Endothelial cell (in vitro differentiated cells): Measurements from ENCODE around the gene PDGFRB. TPM values are rescaled to one million over a fixed set of nuclear protein-coding genes. Genes with fewer than 3 reads are reported as not detected.

ENCODE experiments used
- DNase-seq: peaks from one replicate; pipeline ENCODE4 v3.0.0; 2021; ENCODE audit warnings: low spot score
- H3K27ac Mint-ChIP-seq: one replicate; pipeline ENCODE4 v1.8.0; 2021; ENCODE audit warnings: mixed read lengths, inconsistent platforms; ENCODE audit not compliant: unreplicated experiment
- H3K27me3 Mint-ChIP-seq: one replicate; pipeline ENCODE4 v1.8.0; 2021; ENCODE audit warnings: mild to moderate bottlenecking, moderate library complexity, mixed read lengths, inconsistent platforms; ENCODE audit not compliant: unreplicated experiment
- H3K36me3 Mint-ChIP-seq: one replicate; pipeline ENCODE4 v1.8.0; 2021; ENCODE audit warnings: mild to moderate bottlenecking, low read depth, mixed read lengths, inconsistent platforms; ENCODE audit not compliant: unreplicated experiment
- H3K4me1 Mint-ChIP-seq: one replicate; pipeline ENCODE4 v1.8.0; 2021; ENCODE audit warnings: mild to moderate bottlenecking, mixed read lengths, inconsistent platforms; ENCODE audit not compliant: unreplicated experiment
- H3K4me3 Mint-ChIP-seq: one replicate; pipeline ENCODE4 v1.8.0; 2021; ENCODE audit warnings: mild to moderate bottlenecking, mixed read lengths, inconsistent platforms; ENCODE audit not compliant: unreplicated experiment
- H3K9me3 Mint-ChIP-seq: one replicate; pipeline ENCODE4 v1.8.0; 2021; ENCODE audit warnings: mixed read lengths, inconsistent platforms; ENCODE audit not compliant: unreplicated experiment
- CTCF ChIP-seq: fragments of 200-600 bp; sonication (generic); IDR thresholded peaks from one replicate; pipeline ENCODE4 v1.5.0; 2021; ENCODE audit warnings: antibody characterized with exemption; ENCODE audit not compliant: unreplicated experiment
- long read RNA-seq: library from polyadenylated mRNA; unstranded; transcript quantifications from one replicate; pipeline ENCODE4 v2.0.0, GENCODE V29; 2020; ENCODE audit not compliant: unreplicated experiment
- total RNA-seq: library from RNA; stranded (reverse); fragmentation: NEBNext Ultra II Directional; extraction: Animal tissue kit (Norgen Biotek cat#: 25700); gene quantifications from one replicate; pipeline ENCODE4 v1.2.1, GENCODE V29; 2021; ENCODE audit not compliant: unreplicated experiment

PDGFRB gene
- 23.7 TPM for total RNA-seq
- long read RNA-seq, partial matches to known transcripts: 0 of 2 reads
- long read RNA-seq, other reads (novel, unspliced or antisense): 2 of 2 reads

- no peak for DNase-seq
- Mint-ChIP-seq H3K4me3 (no peak within 1 kb of the TSS), H3K27me3 (peaks cover 13% of the 10 kb centered on the region), H3K9me3 (no peaks in the 10 kb centered on the region), H3K36me3 (peaks cover 8% of the 10 kb centered on the region), H3K27ac (peak within 1 kb of the TSS; percentile 61), H3K4me1 (peaks cover 10% of the 10 kb centered on the region)
- no peak for TF ChIP-seq CTCF
These were observed at the start of gene PDGFRB for GRCh38 chr5:150155258-150156026. PDGFRB (minus strand) TSS chr5:150155845; CDS start chr5:150137047, 18,798 bp downstream.

GRCh38 chr5:150204590-150204960 lies 48.9 kb upstream of the PDGFRB start:
- H3K9me3 Mint-ChIP-seq: no peaks in the 10 kb centered on the region
- no peak overlapping the region for H3K4me3 Mint-ChIP-seq
- H3K27ac Mint-ChIP-seq: no peak overlapping the region
- H3K27me3 Mint-ChIP-seq: peaks cover 11% of the 10 kb centered on the region
- no peak for TF ChIP-seq CTCF
- peaks cover 2% of the 10 kb centered on the region for H3K4me1 Mint-ChIP-seq
- peaks cover 4% of the 10 kb centered on the region for H3K36me3 Mint-ChIP-seq
- DNase-seq: no peak

- H3K4me3 Mint-ChIP-seq: no peak overlapping the region
- no peak for DNase-seq
- peaks cover 11% of the 10 kb centered on the region for H3K27me3 Mint-ChIP-seq
- no peaks in the 10 kb centered on the region for H3K4me1 Mint-ChIP-seq
- no peak for TF ChIP-seq CTCF
- H3K9me3 Mint-ChIP-seq: no peaks in the 10 kb centered on the region
- H3K36me3 Mint-ChIP-seq: peaks cover 4% of the 10 kb centered on the region
- no peak overlapping the region for H3K27ac Mint-ChIP-seq
These were observed 48.4 kb upstream of the PDGFRB start for GRCh38 chr5:150203832-150204589.

GRCh38 chr5:150202501-150202900 lies 46.9 kb upstream of the PDGFRB start:
- no peak for TF ChIP-seq CTCF
- no peak overlapping the region for H3K27ac Mint-ChIP-seq
- no peaks in the 10 kb centered on the region for H3K4me1 Mint-ChIP-seq
- peaks cover 9% of the 10 kb centered on the region for H3K27me3 Mint-ChIP-seq
- H3K9me3 Mint-ChIP-seq: no peaks in the 10 kb centered on the region
- H3K4me3 Mint-ChIP-seq: no peak overlapping the region
- no peak for DNase-seq
- H3K36me3 Mint-ChIP-seq: peaks cover 4% of the 10 kb centered on the region

- H3K9me3 Mint-ChIP-seq: no peaks in the 10 kb centered on the region
- no peaks in the 10 kb centered on the region for H3K36me3 Mint-ChIP-seq
- peaks cover 3% of the 10 kb centered on the region for H3K4me1 Mint-ChIP-seq
- no peak overlapping the region for H3K27ac Mint-ChIP-seq
- peaks cover 5% of the 10 kb centered on the region for H3K27me3 Mint-ChIP-seq
- TF ChIP-seq CTCF: no peak
- no peak for DNase-seq
- H3K4me3 Mint-ChIP-seq: no peak overlapping the region
These were observed 41.8 kb upstream of the PDGFRB start for GRCh38 chr5:150197476-150197875.
